HUES6 (cell line): ENCODE data around the gene NSUN4.

Experiments used
- H3K27ac ChIP-seq: 2 replicates; pipeline ENCODE4 v1.7.0; 2013; ENCODE audit warnings: low read depth, mild to moderate bottlenecking, low read length, inconsistent platforms
- H3K27me3 ChIP-seq: 2 replicates; pipeline ENCODE4 v1.6.1; 2013; ENCODE audit warnings: low read length; ENCODE audit not compliant: control insufficient read depth, insufficient read depth
- H3K36me3 ChIP-seq: 2 replicates; pipeline ENCODE4 v1.6.1; 2013; ENCODE audit warnings: low read length; ENCODE audit not compliant: control insufficient read depth, insufficient read depth
- H3K4me1 ChIP-seq: 2 replicates; pipeline ENCODE4 v1.6.1; 2013; ENCODE audit warnings: low read length; ENCODE audit not compliant: control insufficient read depth, insufficient read depth
- H3K4me3 ChIP-seq: 2 replicates; pipeline ENCODE4 v1.5.1; 2013; ENCODE audit warnings: low read depth, low read length
- H3K9ac ChIP-seq: one replicate; pipeline ENCODE4 v1.6.1; 2013; ENCODE audit warnings: mild to moderate bottlenecking, low read length
- H3K9me3 ChIP-seq: 2 replicates; pipeline ENCODE4 v1.6.1; 2013; ENCODE audit warnings: low read depth, low read length; ENCODE audit not compliant: control insufficient read depth, insufficient read depth

The NSUN4 gene

DNA sequence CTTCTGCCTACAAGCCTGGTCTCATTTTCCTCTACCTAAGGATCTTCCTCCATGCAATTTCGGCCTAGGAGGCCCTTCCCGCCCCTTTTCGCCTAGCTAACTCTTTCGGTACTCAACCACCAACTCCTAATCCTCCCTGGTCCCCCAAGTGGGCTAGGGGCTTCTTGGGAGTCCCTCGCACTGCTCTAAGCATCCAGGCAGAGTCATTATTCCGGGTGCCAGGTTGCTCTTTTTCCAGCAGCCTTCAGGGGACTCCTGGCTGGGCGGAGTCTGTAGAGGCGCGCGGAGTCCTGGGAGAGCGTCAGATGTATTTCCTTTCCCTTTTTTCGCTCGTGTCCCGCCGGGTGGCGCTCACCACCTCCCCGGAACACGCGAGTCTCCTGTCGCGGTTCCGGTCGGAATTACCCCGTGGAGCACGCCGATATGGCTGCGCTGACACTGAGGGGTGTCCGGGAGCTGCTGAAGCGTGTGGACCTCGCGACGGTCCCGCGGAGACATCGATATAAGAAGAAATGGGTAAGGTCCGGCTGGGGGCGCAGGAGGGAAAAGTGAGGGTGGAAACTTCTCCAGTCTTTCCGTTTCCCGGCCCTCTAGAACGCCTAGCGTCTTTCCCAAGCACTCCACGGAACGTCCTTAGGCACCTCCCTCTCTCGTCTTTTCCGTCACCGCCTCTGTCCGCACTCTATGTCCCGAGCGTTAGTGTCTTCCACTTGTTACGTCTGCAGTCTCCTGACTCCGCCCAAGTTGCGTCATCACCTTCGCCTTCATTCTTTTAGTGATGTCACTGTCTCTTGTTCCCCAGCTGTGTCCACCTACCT is at the start of gene NSUN4:
NSUN4 (plus strand) TSS at position 404 of the 818 bp plus-strand sequence; CDS start at position 424, 20 bp downstream.
- no peaks in the 10 kb centered on the region for H3K27me3 ChIP-seq
- H3K4me1 ChIP-seq: peaks cover 12% of the 10 kb centered on the region; the same call in 1 of the 2 replicates
- H3K36me3 ChIP-seq: peaks cover 25% of the 10 kb centered on the region
- peak within 1 kb of the TSS; percentile 83 for H3K27ac ChIP-seq
- H3K4me3 ChIP-seq: peak within 1 kb of the TSS; percentile 94
- no peaks in the 10 kb centered on the region for H3K9me3 ChIP-seq
- peak within 1 kb of the TSS; percentile 99 for H3K9ac ChIP-seq

DNA sequence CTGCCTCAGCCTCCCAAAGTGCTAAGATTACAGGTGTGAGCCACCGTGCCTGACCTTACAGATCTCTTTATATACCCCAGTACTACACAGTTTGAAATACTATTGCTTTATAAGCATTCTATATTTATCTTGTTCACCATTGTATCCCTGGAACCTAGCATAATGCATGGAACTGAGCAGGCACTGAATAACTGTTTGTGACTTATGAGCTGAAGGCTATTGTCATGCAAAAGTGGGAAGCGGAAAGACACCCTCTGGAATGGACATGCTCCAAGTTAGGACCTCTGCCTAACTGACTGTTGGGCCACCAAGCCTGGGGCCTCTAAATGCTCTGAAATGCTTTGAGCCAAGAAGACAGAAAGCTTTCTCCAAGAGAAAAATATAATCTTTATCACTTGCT is 45.3 kb upstream of the NSUN4 start:
- H3K9ac ChIP-seq: no peak overlapping the region
- H3K36me3 ChIP-seq: peaks cover 46% of the 10 kb centered on the region
- H3K27ac ChIP-seq: no peak overlapping the region

DNA sequence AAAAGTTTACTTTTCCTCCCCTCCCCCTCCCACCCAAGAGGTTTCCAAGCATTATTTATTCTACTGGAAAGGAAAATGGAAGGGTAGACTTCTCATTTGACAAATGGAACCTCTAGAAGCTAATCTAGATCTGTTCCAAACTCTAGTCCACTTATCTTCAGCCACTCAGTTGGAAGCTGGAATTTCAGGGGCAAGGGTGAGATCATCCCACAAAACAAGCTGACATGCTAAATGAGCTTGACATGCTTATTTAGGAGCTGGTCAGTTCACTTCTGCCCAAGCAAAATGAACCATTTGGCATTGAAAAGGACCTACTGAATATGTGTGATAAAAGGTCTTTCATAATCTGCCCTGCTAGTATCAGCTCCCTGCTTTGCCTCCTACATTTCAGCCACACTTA is 42.2 kb upstream of the NSUN4 start:
- Histone ChIP-seq H3K4me3 (0 out of 2 replicates have a peak overlapping the region, but pooled peaks have one; percentile 9), H3K9ac (peak overlapping the region; percentile 42), H3K36me3 (peaks cover 43% of the 10 kb centered on the region), H3K27me3 (no peaks in the 10 kb centered on the region), H3K4me1 (peaks cover 29% of the 10 kb centered on the region), H3K9me3 (no peaks in the 10 kb centered on the region), H3K27ac (peak overlapping the region; percentile 58; the same call in 1 of the 2 replicates)

More for the DNA sequence above, 45.3 kb upstream of the NSUN4 start:
- H3K27me3 ChIP-seq: no peaks in the 10 kb centered on the region
- no peak overlapping the region for H3K4me3 ChIP-seq
- no peaks in the 10 kb centered on the region for H3K9me3 ChIP-seq
- H3K4me1 ChIP-seq: peaks cover 16% of the 10 kb centered on the region

DNA sequence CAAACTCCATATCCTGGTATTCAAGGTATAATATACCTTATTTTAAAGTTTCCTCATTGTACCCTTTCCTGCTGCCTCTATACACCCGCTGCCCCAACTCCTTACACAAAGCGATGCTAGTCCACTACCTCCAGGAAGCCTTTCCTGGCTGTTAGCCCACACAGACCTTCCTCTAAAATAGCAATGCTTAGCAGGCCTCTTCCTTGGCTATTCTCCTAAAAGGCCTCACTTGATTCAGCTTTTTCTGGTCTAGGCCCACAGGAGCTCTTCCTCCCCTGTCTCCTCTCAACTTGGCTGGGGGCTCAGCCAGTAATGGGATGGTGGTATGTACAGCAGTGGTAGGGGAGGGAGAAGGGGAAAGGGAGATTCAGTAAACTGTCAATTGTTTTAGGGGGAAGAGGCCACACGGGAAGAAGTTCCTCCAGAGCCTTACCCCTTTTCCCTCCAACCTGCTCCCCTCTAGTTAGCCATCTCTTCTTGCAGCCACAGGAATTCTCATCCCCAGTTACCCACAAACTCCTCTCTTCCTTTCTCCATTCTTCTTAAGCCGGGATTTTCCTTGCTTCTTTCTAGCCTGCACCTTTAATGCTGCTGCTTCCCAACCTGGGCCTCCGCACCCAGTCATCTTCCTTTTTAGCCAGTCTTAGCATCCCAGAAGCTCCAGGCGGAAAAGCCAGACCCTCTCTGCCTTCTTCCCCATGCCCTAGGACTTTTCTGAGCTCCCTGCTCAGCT is 39.8 kb upstream of the NSUN4 start:
- Histone ChIP-seq H3K4me3 (peak overlapping the region; percentile 85), H3K27me3 (no peaks in the 10 kb centered on the region), H3K9ac (peak overlapping the region; percentile 93), H3K4me1 (peaks cover 29% of the 10 kb centered on the region), H3K27ac (peak overlapping the region; percentile 99; the same call in 1 of the 2 replicates), H3K36me3 (peaks cover 22% of the 10 kb centered on the region), H3K9me3 (no peaks in the 10 kb centered on the region)

DNA sequence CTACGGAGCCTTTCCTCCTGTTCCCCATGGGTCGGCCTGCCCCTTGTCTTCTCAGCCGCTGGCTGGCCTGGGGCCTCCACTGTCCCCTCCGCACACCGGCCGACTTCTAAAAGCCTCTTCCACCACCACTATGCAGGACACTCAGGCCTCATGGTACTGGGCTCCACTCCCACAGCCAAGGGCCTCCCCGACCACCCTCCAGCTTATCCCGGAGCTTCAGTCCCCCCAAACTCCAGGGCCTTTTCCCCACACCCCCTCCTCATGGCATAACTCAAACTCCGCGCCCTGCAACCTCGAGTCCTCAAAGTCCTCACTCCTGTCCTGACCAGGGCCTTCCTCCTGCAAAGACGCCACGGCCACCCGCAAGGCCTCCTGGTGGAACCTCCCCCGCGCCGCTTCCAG is 39.2 kb upstream of the NSUN4 start:
- Histone ChIP-seq H3K27me3 (no peaks in the 10 kb centered on the region), H3K27ac (peak overlapping the region; percentile 99), H3K36me3 (peaks cover 17% of the 10 kb centered on the region), H3K9me3 (no peaks in the 10 kb centered on the region), H3K4me1 (peaks cover 33% of the 10 kb centered on the region), H3K4me3 (peak overlapping the region; percentile 85), H3K9ac (peak overlapping the region; percentile 93)

DNA sequence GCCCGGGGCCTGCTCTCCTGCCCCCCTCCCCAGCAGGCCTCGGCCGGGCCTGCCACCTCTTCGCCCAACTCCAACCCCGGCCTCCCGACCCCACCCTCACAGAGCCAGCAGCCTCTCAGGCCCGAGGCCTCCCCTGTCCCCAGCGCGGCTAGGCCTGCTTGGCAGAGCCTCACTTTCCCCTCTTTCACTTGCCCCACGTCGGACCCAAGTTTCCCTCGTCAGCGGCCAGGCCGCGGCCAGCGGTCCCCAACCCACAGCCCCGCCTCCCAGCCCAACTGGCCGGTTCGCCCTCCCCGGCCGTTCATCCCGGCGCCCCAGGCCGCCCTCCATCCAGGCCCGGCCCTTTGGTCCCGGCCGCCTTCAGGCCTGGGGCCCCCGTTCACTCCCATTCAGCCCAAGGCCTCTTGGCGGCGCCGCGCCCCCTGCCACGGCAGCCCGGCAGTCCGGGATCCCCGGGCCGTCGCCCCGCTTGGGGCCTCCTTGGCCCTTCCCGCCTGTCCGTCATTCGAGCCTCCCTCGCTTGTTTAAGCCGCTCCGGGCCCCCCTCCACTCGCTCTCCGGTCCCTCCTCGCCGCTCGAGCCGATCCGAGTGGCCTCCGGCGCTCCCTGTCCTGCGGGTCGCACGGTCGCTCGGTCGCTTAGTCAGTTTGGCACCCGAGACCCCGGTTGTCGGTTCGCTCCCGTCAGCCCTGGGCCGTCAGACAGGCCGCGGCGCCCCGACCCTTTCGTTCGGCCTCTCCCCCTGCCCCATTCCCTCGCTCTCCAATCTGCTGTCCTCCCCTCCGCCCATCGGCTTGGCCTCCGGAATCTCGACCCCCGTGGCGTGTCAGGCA is 38.6 kb upstream of the NSUN4 start:
- Histone ChIP-seq H3K9ac (peak overlapping the region; percentile 93), H3K4me1 (peaks cover 33% of the 10 kb centered on the region), H3K27me3 (no peaks in the 10 kb centered on the region), H3K27ac (peak overlapping the region; percentile 99), H3K4me3 (peak overlapping the region; percentile 85), H3K36me3 (peaks cover 14% of the 10 kb centered on the region), H3K9me3 (no peaks in the 10 kb centered on the region)

DNA sequence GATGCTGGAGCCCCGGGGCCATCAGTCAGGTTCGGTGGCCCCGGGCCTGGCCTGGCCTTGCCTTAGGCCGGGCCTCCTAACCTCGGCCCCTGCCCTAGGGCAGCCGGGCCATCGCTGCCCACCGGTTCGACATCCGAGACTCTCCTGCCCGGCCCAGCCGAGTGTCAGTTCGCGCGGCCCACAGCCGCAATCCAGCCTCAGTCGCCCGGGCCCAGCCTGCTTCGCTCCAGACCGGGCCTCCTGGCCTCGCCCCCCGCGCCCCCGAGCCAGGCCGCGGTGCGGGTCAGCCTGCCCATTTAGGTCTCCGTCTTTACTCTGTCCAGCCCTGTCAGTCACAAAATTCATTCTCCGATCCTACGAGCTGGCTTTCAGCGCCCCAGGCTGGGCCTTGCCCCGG is 38.0 kb upstream of the NSUN4 start:
- H3K36me3 ChIP-seq: peaks cover 13% of the 10 kb centered on the region

DNA sequence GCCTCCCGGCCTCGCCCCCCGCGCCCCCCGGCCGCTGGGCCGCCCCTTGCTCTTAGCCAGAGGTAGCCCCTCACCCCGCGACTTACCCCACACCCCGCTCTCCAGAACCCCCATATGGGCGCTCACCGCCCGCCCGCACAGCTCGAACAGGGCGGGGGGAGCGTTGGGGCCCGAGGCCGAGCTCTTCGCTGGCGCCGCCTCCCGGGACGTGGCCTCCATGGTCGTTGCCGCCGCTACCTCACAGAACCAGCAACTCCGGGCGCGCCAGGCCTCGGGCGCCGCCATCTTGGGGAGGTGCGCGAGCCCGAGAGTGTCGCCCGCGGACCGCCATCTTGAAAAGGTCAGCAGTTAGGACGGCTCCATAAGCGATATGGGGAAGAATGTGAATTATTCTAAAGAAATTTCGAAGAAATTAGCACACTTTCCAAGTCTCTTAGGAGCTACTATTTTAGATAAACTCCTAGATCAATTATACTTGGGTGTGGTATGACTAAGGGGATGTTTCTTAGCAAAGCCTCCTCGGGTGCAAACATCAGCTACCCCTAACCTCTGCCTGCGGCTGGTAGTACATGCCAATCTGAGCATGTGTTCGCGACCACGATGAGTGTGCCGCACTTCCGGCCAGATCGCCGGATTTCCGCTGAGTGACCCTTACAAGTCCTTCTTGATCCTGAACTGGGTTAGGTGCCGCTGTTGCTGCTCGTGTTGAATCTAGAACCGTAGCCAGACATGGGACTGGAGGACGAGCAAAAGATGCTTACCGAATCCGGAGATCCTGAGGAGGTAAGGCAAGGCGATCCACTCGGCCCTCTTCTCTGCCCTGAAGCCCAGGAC is 37.4 kb upstream of the NSUN4 start, which contains the start of the genes LRRC41 and UQCRH:
LRRC41 (minus strand) TSS at position 579 of the 834 bp plus-strand sequence; CDS start at position 285, 294 bp downstream.
UQCRH (plus strand) TSS at position 661 of the 834 bp plus-strand sequence; CDS start at position 730, 69 bp downstream.
- H3K27me3 ChIP-seq: no peaks in the 10 kb centered on the region
- H3K9ac ChIP-seq: peak within 1 kb of the TSS; percentile 93
- peak within 1 kb of the TSS; percentile 99 for H3K27ac ChIP-seq
- no peaks in the 10 kb centered on the region for H3K9me3 ChIP-seq
- H3K4me1 ChIP-seq: peaks cover 40% of the 10 kb centered on the region
- H3K36me3 ChIP-seq: peaks cover 15% of the 10 kb centered on the region
- peak within 1 kb of the TSS; percentile 85 for H3K4me3 ChIP-seq

More for the DNA sequence above, 38.0 kb upstream of the NSUN4 start:
- Histone ChIP-seq H3K4me3 (peak overlapping the region; percentile 85), H3K9me3 (no peaks in the 10 kb centered on the region), H3K27me3 (no peaks in the 10 kb centered on the region), H3K4me1 (peaks cover 38% of the 10 kb centered on the region), H3K27ac (peak overlapping the region; percentile 99), H3K9ac (peak overlapping the region; percentile 93)

DNA sequence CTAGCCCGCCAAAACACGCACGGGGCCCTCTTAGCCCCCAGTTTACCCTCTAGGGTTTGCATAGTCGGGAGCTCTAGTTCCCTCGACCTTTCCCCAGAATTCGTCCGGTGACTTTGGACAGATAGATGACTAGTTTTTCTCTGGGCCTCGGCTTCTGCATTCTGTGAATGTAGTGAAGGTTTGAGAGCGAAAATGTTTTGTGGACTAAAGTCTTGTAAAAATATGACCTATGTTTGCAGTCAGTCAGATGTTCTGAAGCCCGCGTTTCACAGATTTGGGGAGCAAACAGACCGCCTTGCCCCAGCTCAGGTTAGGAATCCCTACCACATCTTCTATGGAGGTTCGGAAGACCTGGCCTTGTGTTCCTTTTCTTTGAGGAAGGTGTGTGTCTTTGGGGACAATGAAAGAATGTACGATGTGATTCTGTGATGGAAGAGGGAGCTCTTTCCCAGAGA is 36.7 kb upstream of the NSUN4 start:
- Histone ChIP-seq H3K27me3 (no peaks in the 10 kb centered on the region), H3K9me3 (no peaks in the 10 kb centered on the region), H3K9ac (peak overlapping the region; percentile 93), H3K27ac (peak overlapping the region; percentile 99), H3K4me3 (peak overlapping the region; percentile 85), H3K4me1 (peaks cover 40% of the 10 kb centered on the region), H3K36me3 (peaks cover 21% of the 10 kb centered on the region)
